Heart right ventricle (tissue), 16 donors: Measurements from ENCODE around the gene NRIP1. TPM values are rescaled to one million over a fixed set of nuclear protein-coding genes. Genes with fewer than 3 reads are reported as not detected.

ENCODE experiments used
- ATAC-seq, 8 donors: fragments of 200-7000 bp; cut with Tn5 transposase; one replicate each; pipeline ENCODE4 v1.9.1; 2020; ENCODE audit warnings: mild to moderate bottlenecking in 8 of 8, moderate library complexity in 8 of 8, moderate number of reproducible peaks in 1 of 8
- DNase-seq, 2 donors: peaks; one replicate each; pipeline ENCODE4 v3.0.0-alpha.2; 2020
- H3K27ac ChIP-seq, 10 donors: fragments of 200-600 bp; sonication (generic) in 2 of 10; one replicate each; pipeline versions ENCODE4 v1.5.0 to v1.8.0; 2020 to 2022; ENCODE audit warnings: mild to moderate bottlenecking in 3 of 10
- H3K27me3 ChIP-seq, 7 donors: fragments of 200-600 bp; one replicate each; pipeline ENCODE4 v1.8.0; 2021 to 2022; ENCODE audit warnings: mild to moderate bottlenecking in 2 of 7
- H3K36me3 ChIP-seq, 9 donors: fragments of 200-600 bp; sonication (generic) in 1 of 9; one replicate each; pipeline versions ENCODE4 v1.5.0 to v1.8.0; 2020 to 2022; ENCODE audit warnings: mild to moderate bottlenecking in 2 of 9
- H3K4me1 ChIP-seq, 9 donors: fragments of 200-600 bp; sonication (generic) in 1 of 9; one replicate each; pipeline versions ENCODE4 v1.5.0 to v1.8.0; 2020 to 2022; ENCODE audit warnings: mild to moderate bottlenecking in 4 of 9
- H3K4me3 ChIP-seq, 10 donors: fragments of 200-600 bp; sonication (generic) in 2 of 10; one replicate each; pipeline versions ENCODE4 v1.5.0 to v1.8.0; 2020 to 2022; ENCODE audit warnings: mild to moderate bottlenecking in 7 of 10, moderate library complexity in 2 of 10
- H3K9me3 ChIP-seq, 11 donors: fragments of 200-600 bp in 10 of 11; sonication (generic) in 2 of 11; one replicate each; pipeline versions ENCODE4 v1.5.0 to v1.8.0; 2013 to 2022; ENCODE audit warnings: mild to moderate bottlenecking in 2 of 11, control low read depth in 1 of 11, moderate library complexity in 1 of 11
- WGBS, 2 donors: extraction: QIAGEN DNeasy Blood & Tissue Kit; methylation state at CpG; one replicate each; pipeline ENCODE4 v1.1.7; 2013; ENCODE audit warnings: inconsistent platforms in 1 of 2; 5-methylcytosine and 5-hydroxymethylcytosine counted together
- intact Hi-C, 10 donors: fragments of 100-400 bp; cut with DNase I; formaldehyde crosslinking; loops; one replicate each; pipeline versions ENCODE4 v1.11.1 to v1.14.2; 2022
- polyA plus RNA-seq, 2 donors: library from polyadenylated mRNA; stranded (reverse); fragments of 200-250 nt; gene quantifications; one replicate each; pipeline ENCODE4 v1.2.3, GENCODE V29; 2013
- total RNA-seq, 10 donors: library from RNA; stranded (reverse); fragmentation: NEBNext Ultra II Directional in 3 of 10; extraction: Animal tissue kit (Norgen Biotek cat#: 25700) in 3 of 10; gene quantifications; one replicate each; pipeline versions ENCODE4 v1.2.1 to v1.2.4, GENCODE V29; 2021 to 2023
- TF ChIP-seq, protein P1 (sequence below), 9 donors: fragments of 200-600 bp; sonication (generic) in 2 of 9; IDR thresholded peaks; one replicate each; pipeline versions ENCODE4 v1.5.0 to v1.8.0; 2021 to 2022; ENCODE audit warnings: antibody characterized with exemption in 9 of 9, mild to moderate bottlenecking in 5 of 9, moderate library complexity in 1 of 9
- donor health status: Arrhythmogenic right ventricular cardiomyopathy.
- donor health status: ischemic (EF 13 %, LVEDD 7.1; RV severe dilation, severe dysfunction).
- donor health status: healthy with polysubstance abuse.
- donor health status: DM: no; HTN: yes; CAD: no.
- donor health status: DM: no; HTN: no; CAD: no.
- donor health status: ischemic (EF 25% LVEDD 6.9; RV normal size, moderate dysfunction).
- donor health status: ischemic (EF 25% LVEDD 5.7; RV mildly dilated, moderate dysfunction).
- donor health status: healthy.
- donor health status: DM: yes; HTN: yes; CAD: no.
- donor health status: Ischemic cardiomyopathy.
- donor health status: ischemic (EF 35%, LVEDD 5.7; RV mildly dilated, moderate dysfunction).
- donor health status: nonischemic (EF 11% LVEDD 7.7; RV severe dilation, severe dysfunction).
- donor health status: DM: yes; HTN: yes; CAD: no.
- donor health status: PGD.
- donor health status: ischemic (EF 29% LVEDD 5.4; RV normal size, mild dysfunction).
- donor health status: nonischemic (EF 23%, LVEDD 6.1; RV moderate dilation, normal function).

Gene NRIP1
- total and polyA plus RNA-seq, 12 donors: 3.2 to 40.3 (median 17.4) TPM

DNA sequence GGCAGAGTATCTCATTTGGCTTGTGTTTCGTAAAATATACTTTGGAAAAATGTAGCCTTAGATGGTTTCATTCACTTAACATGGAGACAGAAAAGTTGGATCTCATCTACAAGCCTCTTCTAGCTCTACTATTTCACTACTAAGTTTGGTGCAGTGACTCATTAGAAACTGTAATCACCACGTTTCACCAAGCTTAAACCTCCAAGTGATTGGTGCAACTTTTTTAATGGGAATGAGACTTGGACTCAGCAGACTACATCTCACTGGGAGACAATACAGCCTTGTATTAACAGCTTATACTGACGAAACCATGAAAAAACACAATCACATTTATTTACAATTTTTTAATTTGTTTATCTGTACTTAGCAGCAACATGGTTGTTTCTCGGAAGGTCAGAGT is 29.9 kb upstream of the NRIP1 start:
- Histone ChIP-seq H3K27me3 (no peaks in the 10 kb centered on the region), H3K27ac (no peak overlapping the region), H3K9me3 (no peaks in the 10 kb centered on the region), H3K4me3 (no peak overlapping the region), H3K4me1 (no peaks in the 10 kb centered on the region), H3K36me3 (no peaks in the 10 kb centered on the region)
- TF ChIP-seq, protein P1, sequence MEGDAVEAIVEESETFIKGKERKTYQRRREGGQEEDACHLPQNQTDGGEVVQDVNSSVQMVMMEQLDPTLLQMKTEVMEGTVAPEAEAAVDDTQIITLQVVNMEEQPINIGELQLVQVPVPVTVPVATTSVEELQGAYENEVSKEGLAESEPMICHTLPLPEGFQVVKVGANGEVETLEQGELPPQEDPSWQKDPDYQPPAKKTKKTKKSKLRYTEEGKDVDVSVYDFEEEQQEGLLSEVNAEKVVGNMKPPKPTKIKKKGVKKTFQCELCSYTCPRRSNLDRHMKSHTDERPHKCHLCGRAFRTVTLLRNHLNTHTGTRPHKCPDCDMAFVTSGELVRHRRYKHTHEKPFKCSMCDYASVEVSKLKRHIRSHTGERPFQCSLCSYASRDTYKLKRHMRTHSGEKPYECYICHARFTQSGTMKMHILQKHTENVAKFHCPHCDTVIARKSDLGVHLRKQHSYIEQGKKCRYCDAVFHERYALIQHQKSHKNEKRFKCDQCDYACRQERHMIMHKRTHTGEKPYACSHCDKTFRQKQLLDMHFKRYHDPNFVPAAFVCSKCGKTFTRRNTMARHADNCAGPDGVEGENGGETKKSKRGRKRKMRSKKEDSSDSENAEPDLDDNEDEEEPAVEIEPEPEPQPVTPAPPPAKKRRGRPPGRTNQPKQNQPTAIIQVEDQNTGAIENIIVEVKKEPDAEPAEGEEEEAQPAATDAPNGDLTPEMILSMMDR (IDR thresholded peaks at IDR 0.05): no peak
- no peak for DNase-seq
- WGBS, 2 donors: 82 to 84% methylated on average over 4 of the region's 4 CpGs
- ATAC-seq: no peak
- intact Hi-C loops: no loop called here

DNA sequence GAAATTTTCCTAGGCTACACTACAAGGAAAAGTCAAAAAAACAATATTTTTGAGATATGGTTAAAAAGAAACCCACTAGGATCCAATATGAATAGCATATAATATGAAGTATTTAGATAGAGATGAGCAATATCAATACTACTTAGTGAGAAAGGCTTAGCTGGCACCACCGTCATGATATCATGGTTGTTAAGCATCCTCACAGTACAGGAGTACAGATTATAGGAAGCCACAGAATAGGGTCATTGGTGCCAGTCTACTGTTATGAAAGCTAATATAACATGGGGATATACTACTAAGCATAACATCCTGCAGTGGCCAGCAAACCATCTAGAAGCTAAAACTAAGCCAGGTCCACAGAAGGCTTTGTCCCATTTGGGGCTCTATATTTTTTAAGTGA is 28.4 kb upstream of the NRIP1 start:
- Histone ChIP-seq H3K27me3 (no peaks in the 10 kb centered on the region), H3K36me3 (no peaks in the 10 kb centered on the region), H3K27ac (no peak overlapping the region), H3K9me3 (no peaks in the 10 kb centered on the region), H3K4me1 (no peaks in the 10 kb centered on the region), H3K4me3 (no peak overlapping the region)
- DNase-seq: no peak
- no peak for ATAC-seq
- WGBS, 2 donors: 92 to 100% methylated on average over 1 of the region's 1 CpG
- intact Hi-C loops: no loop called here
- TF ChIP-seq, protein P1 (IDR thresholded peaks at IDR 0.05): no peak

DNA sequence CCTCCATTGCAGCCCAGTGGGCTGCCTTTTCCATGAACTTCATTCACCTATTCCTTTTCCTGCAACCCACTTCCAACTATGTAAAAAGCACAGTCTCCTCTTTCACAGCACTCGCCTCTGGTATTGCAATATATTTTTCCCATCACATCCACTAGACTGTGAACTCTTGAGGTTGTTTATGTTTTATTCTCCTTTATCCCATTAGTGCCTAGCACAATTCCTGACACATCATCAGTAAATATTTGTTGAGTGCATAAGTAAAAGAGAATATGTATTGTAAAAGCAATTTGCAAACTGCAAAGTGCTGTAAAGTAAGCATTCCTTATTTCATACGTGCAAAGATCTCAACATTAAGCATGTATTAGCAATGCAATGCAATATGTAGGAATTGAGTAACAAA is 27.9 kb upstream of the NRIP1 start:
- intact Hi-C loops: no loop called here
- H3K4me1 ChIP-seq: no peaks in the 10 kb centered on the region
- no peak overlapping the region for H3K4me3 ChIP-seq
- no peak overlapping the region for H3K27ac ChIP-seq
- WGBS, 2 donors: 92 to 99% methylated on average over 2 of the region's 2 CpGs
- ATAC-seq (no peak), DNase-seq (no peak)
- TF ChIP-seq, protein P1 (IDR thresholded peaks at IDR 0.05): no peak
- H3K9me3 ChIP-seq: no peaks in the 10 kb centered on the region
- H3K36me3 ChIP-seq: no peaks in the 10 kb centered on the region
- H3K27me3 ChIP-seq: no peaks in the 10 kb centered on the region

DNA sequence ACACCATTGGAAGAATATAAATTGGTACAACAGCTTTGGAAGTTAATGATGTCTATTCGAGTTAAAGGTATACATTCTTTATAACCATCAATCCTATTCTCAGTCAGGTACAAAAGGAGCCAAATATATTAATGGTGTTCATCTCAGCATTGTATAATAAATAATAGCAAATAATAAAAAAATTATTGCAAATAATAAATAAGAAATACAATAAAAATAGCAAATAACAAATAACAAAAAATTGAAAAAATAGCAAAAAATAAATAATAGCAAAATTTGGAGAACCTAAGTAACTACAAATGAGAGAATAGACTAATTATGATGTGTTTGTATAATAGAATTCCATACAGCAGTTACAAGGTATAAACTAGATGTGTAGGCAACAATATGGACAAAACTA is 25.6 kb upstream of the NRIP1 start:
- Histone ChIP-seq H3K4me1 (no peaks in the 10 kb centered on the region), H3K36me3 (no peaks in the 10 kb centered on the region), H3K4me3 (no peak overlapping the region), H3K9me3 (no peaks in the 10 kb centered on the region), H3K27ac (no peak overlapping the region), H3K27me3 (no peaks in the 10 kb centered on the region)
- ATAC-seq: no peak
- whole genome bisulfite sequencing, 2 donors: 40 to 97% methylated on average over 1 of the region's 1 CpG
- TF ChIP-seq, protein P1 (IDR thresholded peaks at IDR 0.05): no peak
- no peak for DNase-seq
- intact Hi-C loops: no loop called here

- Histone ChIP-seq H3K4me3 (no peak overlapping the region), H3K27me3 (no peaks in the 10 kb centered on the region), H3K27ac (no peak overlapping the region), H3K36me3 (no peaks in the 10 kb centered on the region), H3K9me3 (no peaks in the 10 kb centered on the region), H3K4me1 (peaks cover 0 to 7% (median 0%) of the 10 kb centered on the region in 9 donors)
- ATAC-seq: no peak
- TF ChIP-seq, protein P1 (IDR thresholded peaks at IDR 0.05): no peak
- intact Hi-C loops: no loop called here
- 98 to 99% methylated on average over 1 of the region's 1 CpG for WGBS, 2 donors
- DNase-seq: no peak
These were observed 23.7 kb upstream of the NRIP1 start for GRCh38 chr21:15088488-15088887.
